ENCODE results near the gene DDX56. TPM values are rescaled to one million over a fixed set of nuclear protein-coding genes. Genes with fewer than 3 reads are reported as not detected.
A peak's percentile ranks its signal among the peaks of the same experiment; 100 is the strongest.

The DDX56 gene
- 49.1 TPM for total RNA-seq

- peak within 1 kb of the TSS; percentile 96 to 99 (median 97) for H3K4me3 ChIP-seq (ENCODE audit: low read length in 3 of 3)
- H3K36me3 ChIP-seq (ENCODE audit: control insufficient read depth in 3 of 3, insufficient read depth in 3 of 3, low read length in 3 of 3) = peaks cover 54 to 60% (median 56%) of the 10 kb centered on the region in 3 donors
- H3K27ac ChIP-seq (ENCODE audit: low read depth, low read length) = peak within 1 kb of the TSS; percentile 82
- peak within 1 kb of the TSS; percentile 95 to 97 (median 96) for H3K9ac ChIP-seq (ENCODE audit: low read depth in 1 of 3, low read length in 3 of 3)
- no peaks in the 10 kb centered on the region for H3K27me3 ChIP-seq (ENCODE audit: control insufficient read depth in 3 of 3, insufficient read depth in 3 of 3, low read length in 3 of 3)
- peaks cover 22 to 43% (median 22%) of the 10 kb centered on the region in 3 donors for H3K4me1 ChIP-seq (ENCODE audit: control insufficient read depth in 3 of 3, insufficient read depth in 3 of 3, low read length in 3 of 3)
- no peaks in the 10 kb centered on the region for H3K9me3 ChIP-seq (ENCODE audit: control insufficient read depth in 3 of 3, low read length in 3 of 3)
Observed at GRCh38 chr7:44573464-44574286, at the start of gene DDX56. Gene DDX56 (minus strand): TSS chr7:44573908. CDS start chr7:44573895, 13 bp downstream.

- peaks cover 21 to 24% (median 22%) of the 10 kb centered on the region in 3 donors for H3K36me3 ChIP-seq (ENCODE audit: control insufficient read depth in 3 of 3, insufficient read depth in 3 of 3, low read length in 3 of 3)
- peaks cover 36 to 56% (median 54%) of the 10 kb centered on the region in 3 donors for H3K4me1 ChIP-seq (ENCODE audit: control insufficient read depth in 3 of 3, insufficient read depth in 3 of 3, low read length in 3 of 3)
- H3K27ac ChIP-seq (ENCODE audit: low read depth, low read length) = peak overlapping the region; percentile 62
- no peaks in the 10 kb centered on the region for H3K27me3 ChIP-seq (ENCODE audit: control insufficient read depth in 3 of 3, insufficient read depth in 3 of 3, low read length in 3 of 3)
- H3K4me3 ChIP-seq (ENCODE audit: low read length in 3 of 3) = peak overlapping the region in 2 of 3 donors; percentile 4 to 12
- H3K9me3 ChIP-seq (ENCODE audit: control insufficient read depth in 3 of 3, low read length in 3 of 3) = peaks cover 0 to 2% (median 0%) of the 10 kb centered on the region in 3 donors
- peak overlapping the region; percentile 7 to 62 (median 60) for H3K9ac ChIP-seq (ENCODE audit: low read depth in 1 of 3, low read length in 3 of 3)
Observed at GRCh38 chr7:44622342-44623151, 48.8 kb upstream of the DDX56 start.

DNA sequence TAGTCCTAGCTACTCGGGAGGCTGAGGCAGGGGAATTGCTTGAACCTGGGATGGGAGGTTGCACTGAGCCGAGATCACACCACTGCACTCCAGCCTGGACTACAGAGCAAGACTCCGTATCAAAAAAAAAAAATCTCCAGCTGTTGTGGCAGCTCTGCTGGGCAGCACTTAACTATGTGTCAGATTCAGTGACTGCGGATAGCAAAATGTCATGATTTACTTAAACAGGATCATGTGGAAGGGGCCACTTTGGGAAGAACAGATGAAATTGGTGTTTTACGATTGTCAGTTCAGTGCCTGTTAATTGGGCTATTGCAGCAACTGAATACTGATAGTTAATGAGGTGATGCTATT lies 48.0 kb upstream of the DDX56 start:
- no peak overlapping the region for H3K9ac ChIP-seq (ENCODE audit: low read depth in 1 of 3, low read length in 3 of 3)
- peaks cover 41 to 63% (median 58%) of the 10 kb centered on the region in 3 donors for H3K4me1 ChIP-seq (ENCODE audit: control insufficient read depth in 3 of 3, insufficient read depth in 3 of 3, low read length in 3 of 3)
- peaks cover 0 to 2% (median 0%) of the 10 kb centered on the region in 3 donors for H3K9me3 ChIP-seq (ENCODE audit: control insufficient read depth in 3 of 3, low read length in 3 of 3)
- peak overlapping the region; percentile 36 for H3K27ac ChIP-seq (ENCODE audit: low read depth, low read length)
- no peak overlapping the region for H3K4me3 ChIP-seq (ENCODE audit: low read length in 3 of 3)
- H3K27me3 ChIP-seq (ENCODE audit: control insufficient read depth in 3 of 3, insufficient read depth in 3 of 3, low read length in 3 of 3) = no peaks in the 10 kb centered on the region
- H3K36me3 ChIP-seq (ENCODE audit: control insufficient read depth in 3 of 3, insufficient read depth in 3 of 3, low read length in 3 of 3) = peaks cover 19 to 24% (median 22%) of the 10 kb centered on the region in 3 donors

DNA sequence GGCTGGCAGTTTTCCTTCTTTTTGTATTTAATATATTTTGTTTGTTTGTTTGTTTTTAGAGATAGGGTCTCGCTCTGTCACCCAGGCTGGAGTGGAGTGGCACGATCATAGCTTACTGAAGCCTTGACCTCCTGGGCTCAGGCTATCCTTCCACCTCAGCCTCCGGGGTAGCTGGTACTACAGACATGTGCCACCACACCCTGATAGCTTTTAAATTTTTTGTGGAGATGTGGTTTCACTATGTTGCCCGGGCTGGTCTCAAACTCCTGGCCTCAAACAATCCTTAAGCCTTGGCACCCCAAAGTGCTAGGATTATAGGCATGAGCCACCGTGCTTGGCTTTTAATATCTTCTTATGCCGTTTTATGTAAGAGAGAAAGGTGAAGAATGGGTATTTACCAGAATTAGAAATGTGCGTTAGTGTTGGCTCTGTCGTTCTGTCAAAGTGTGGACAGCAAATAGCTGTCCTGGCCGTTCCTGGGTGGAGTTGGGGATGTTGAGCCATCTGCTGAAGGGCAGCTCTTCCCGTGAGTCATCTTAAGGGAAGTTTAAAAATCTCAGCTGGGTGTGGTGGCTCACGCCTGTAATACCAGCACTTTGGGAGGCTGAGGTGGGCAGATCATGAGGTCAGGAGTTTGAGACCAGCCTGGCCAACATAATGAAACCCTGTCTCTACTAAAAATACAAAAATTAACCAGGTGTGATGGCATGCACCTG lies 47.5 kb upstream of the DDX56 start:
- H3K4me3 ChIP-seq (ENCODE audit: low read length in 3 of 3) = no peak overlapping the region
- peaks cover 37 to 59% (median 55%) of the 10 kb centered on the region in 3 donors for H3K4me1 ChIP-seq (ENCODE audit: control insufficient read depth in 3 of 3, insufficient read depth in 3 of 3, low read length in 3 of 3)
- no peak overlapping the region for H3K9ac ChIP-seq (ENCODE audit: low read depth in 1 of 3, low read length in 3 of 3)
- H3K27ac ChIP-seq (ENCODE audit: low read depth, low read length) = peak overlapping the region; percentile 36
- peaks cover 0 to 2% (median 0%) of the 10 kb centered on the region in 3 donors for H3K9me3 ChIP-seq (ENCODE audit: control insufficient read depth in 3 of 3, low read length in 3 of 3)
- peaks cover 13 to 20% (median 17%) of the 10 kb centered on the region in 3 donors for H3K36me3 ChIP-seq (ENCODE audit: control insufficient read depth in 3 of 3, insufficient read depth in 3 of 3, low read length in 3 of 3)
- H3K27me3 ChIP-seq (ENCODE audit: control insufficient read depth in 3 of 3, insufficient read depth in 3 of 3, low read length in 3 of 3) = no peaks in the 10 kb centered on the region

DNA sequence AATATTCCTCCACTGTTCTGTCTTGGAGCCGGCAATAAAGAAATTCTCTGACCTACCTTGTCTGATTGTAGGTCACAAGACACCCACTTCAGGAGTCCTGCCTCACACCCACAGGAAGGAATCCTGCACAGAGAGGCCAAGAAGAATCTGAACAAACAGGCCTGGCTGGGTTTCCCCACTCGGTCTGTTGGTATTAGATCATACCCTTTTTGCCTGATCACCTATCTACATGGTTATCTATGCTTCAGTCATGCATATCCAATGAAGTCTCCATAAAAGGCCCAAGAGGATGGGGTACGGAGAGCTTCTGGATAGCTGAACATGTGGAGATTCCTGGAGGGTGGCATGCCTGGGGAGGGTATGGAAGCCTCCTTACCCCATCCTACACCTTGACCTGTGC lies 45.0 kb upstream of the DDX56 start:
- Histone ChIP-seq H3K9ac (ENCODE audit: low read depth in 1 of 3, low read length in 3 of 3) (no peak overlapping the region), H3K27me3 (ENCODE audit: control insufficient read depth in 3 of 3, insufficient read depth in 3 of 3, low read length in 3 of 3) (no peaks in the 10 kb centered on the region), H3K4me1 (ENCODE audit: control insufficient read depth in 3 of 3, insufficient read depth in 3 of 3, low read length in 3 of 3) (peaks cover 45 to 68% (median 55%) of the 10 kb centered on the region in 3 donors), H3K4me3 (ENCODE audit: low read length in 3 of 3) (no peak overlapping the region), H3K9me3 (ENCODE audit: control insufficient read depth in 3 of 3, low read length in 3 of 3) (no peaks in the 10 kb centered on the region), H3K27ac (ENCODE audit: low read depth, low read length) (no peak overlapping the region), H3K36me3 (ENCODE audit: control insufficient read depth in 3 of 3, insufficient read depth in 3 of 3, low read length in 3 of 3) (peaks cover 0 to 3% (median 0%) of the 10 kb centered on the region in 3 donors)

- H3K9ac ChIP-seq (ENCODE audit: low read depth in 1 of 3, low read length in 3 of 3) = no peak overlapping the region
- peak overlapping the region; percentile 21 for H3K27ac ChIP-seq (ENCODE audit: low read depth, low read length)
- no peaks in the 10 kb centered on the region for H3K27me3 ChIP-seq (ENCODE audit: control insufficient read depth in 3 of 3, insufficient read depth in 3 of 3, low read length in 3 of 3)
- H3K4me1 ChIP-seq (ENCODE audit: control insufficient read depth in 3 of 3, insufficient read depth in 3 of 3, low read length in 3 of 3) = peaks cover 43 to 66% (median 53%) of the 10 kb centered on the region in 3 donors
- no peaks in the 10 kb centered on the region for H3K9me3 ChIP-seq (ENCODE audit: control insufficient read depth in 3 of 3, low read length in 3 of 3)
- peaks cover 0 to 3% (median 0%) of the 10 kb centered on the region in 3 donors for H3K36me3 ChIP-seq (ENCODE audit: control insufficient read depth in 3 of 3, insufficient read depth in 3 of 3, low read length in 3 of 3)
- H3K4me3 ChIP-seq (ENCODE audit: low read length in 3 of 3) = no peak overlapping the region
Observed at GRCh38 chr7:44618045-44618444, 44.3 kb upstream of the DDX56 start.

DNA sequence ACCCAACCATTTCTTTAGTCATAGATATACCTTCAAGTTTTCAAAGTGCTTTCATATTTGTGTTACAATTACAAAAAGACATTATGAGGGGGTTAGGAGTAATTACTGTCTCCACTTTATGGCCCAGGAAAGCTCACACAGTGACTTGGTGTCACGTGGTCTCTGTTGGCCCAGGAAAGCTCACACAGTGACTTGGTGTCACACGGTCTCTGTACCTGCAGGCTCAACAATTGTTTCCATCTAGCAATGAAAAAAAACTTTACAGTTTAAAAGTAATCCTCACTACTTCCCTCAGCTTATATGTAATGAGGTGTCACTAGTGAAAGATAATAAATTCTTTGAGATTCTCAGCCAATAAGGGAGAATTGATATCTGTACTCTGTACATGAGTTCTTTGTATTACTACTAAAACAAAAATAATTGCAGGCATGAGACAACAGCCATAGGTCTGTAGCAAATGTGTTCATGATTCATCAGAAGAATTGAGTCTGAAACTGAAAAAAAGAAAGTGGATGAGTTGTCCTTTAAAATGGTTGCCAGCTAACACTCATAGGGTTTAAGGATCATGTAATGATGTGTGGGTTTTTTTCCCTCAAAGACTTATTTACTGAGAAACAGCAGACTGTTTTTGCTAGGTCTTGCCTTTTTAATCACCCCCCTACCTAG lies 43.6 kb upstream of the DDX56 start:
- Histone ChIP-seq H3K9ac (ENCODE audit: low read depth in 1 of 3, low read length in 3 of 3) (no peak overlapping the region), H3K27ac (ENCODE audit: low read depth, low read length) (peak overlapping the region; percentile 21)

DNA sequence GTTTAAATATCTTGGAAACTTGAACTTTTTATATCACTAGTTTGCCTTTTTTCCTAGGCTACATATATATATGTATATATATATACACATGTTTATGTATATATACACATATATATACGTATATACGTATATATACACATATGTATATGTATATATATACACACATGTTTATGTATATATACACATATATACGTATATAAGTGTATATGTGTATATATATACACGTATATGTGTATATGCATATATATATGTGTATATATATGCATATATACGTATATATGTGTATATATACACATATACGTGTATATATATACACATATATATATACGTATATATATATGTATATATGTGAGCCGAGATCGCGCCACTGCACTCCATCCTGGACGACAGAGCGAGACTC lies 42.8 kb upstream of the DDX56 start:
- H3K27ac ChIP-seq (ENCODE audit: low read depth, low read length) = no peak overlapping the region

More for the DNA sequence above, 43.6 kb upstream of the DDX56 start:
- Histone ChIP-seq H3K27me3 (ENCODE audit: control insufficient read depth in 3 of 3, insufficient read depth in 3 of 3, low read length in 3 of 3) (no peaks in the 10 kb centered on the region), H3K36me3 (ENCODE audit: control insufficient read depth in 3 of 3, insufficient read depth in 3 of 3, low read length in 3 of 3) (peaks cover 0 to 3% (median 0%) of the 10 kb centered on the region in 3 donors), H3K4me3 (ENCODE audit: low read length in 3 of 3) (no peak overlapping the region), H3K9me3 (ENCODE audit: control insufficient read depth in 3 of 3, low read length in 3 of 3) (no peaks in the 10 kb centered on the region), H3K4me1 (ENCODE audit: control insufficient read depth in 3 of 3, insufficient read depth in 3 of 3, low read length in 3 of 3) (peaks cover 36 to 59% (median 46%) of the 10 kb centered on the region in 3 donors)

GRCh38 chr7:44615793-44616192 lies 42.1 kb upstream of the DDX56 start:
- Histone ChIP-seq H3K36me3 (ENCODE audit: control insufficient read depth in 3 of 3, insufficient read depth in 3 of 3, low read length in 3 of 3) (peaks cover 0 to 3% (median 0%) of the 10 kb centered on the region in 3 donors), H3K9ac (ENCODE audit: low read depth in 1 of 3, low read length in 3 of 3) (no peak overlapping the region), H3K4me1 (ENCODE audit: control insufficient read depth in 3 of 3, insufficient read depth in 3 of 3, low read length in 3 of 3) (peaks cover 24 to 48% (median 34%) of the 10 kb centered on the region in 3 donors), H3K27me3 (ENCODE audit: control insufficient read depth in 3 of 3, insufficient read depth in 3 of 3, low read length in 3 of 3) (no peaks in the 10 kb centered on the region), H3K27ac (ENCODE audit: low read depth, low read length) (no peak overlapping the region), H3K4me3 (ENCODE audit: low read length in 3 of 3) (no peak overlapping the region), H3K9me3 (ENCODE audit: control insufficient read depth in 3 of 3, low read length in 3 of 3) (no peaks in the 10 kb centered on the region)

More for the DNA sequence above, 42.8 kb upstream of the DDX56 start:
- Histone ChIP-seq H3K9ac (ENCODE audit: low read depth in 1 of 3, low read length in 3 of 3) (no peak overlapping the region), H3K36me3 (ENCODE audit: control insufficient read depth in 3 of 3, insufficient read depth in 3 of 3, low read length in 3 of 3) (peaks cover 0 to 3% (median 0%) of the 10 kb centered on the region in 3 donors), H3K27me3 (ENCODE audit: control insufficient read depth in 3 of 3, insufficient read depth in 3 of 3, low read length in 3 of 3) (no peaks in the 10 kb centered on the region), H3K9me3 (ENCODE audit: control insufficient read depth in 3 of 3, low read length in 3 of 3) (no peaks in the 10 kb centered on the region), H3K4me3 (ENCODE audit: low read length in 3 of 3) (no peak overlapping the region), H3K4me1 (ENCODE audit: control insufficient read depth in 3 of 3, insufficient read depth in 3 of 3, low read length in 3 of 3) (peaks cover 30 to 55% (median 40%) of the 10 kb centered on the region in 3 donors)

All from skeletal muscle tissue (tissue), 4 donors.